Fibroblast of upper back skin (primary cell): ENCODE data around the gene PIK3R2.
"Not testable (repeated sequence)": the region's sequence is repeated elsewhere in the genome, so short reads cannot be mapped to it uniquely, and the experiment has no call there.

Experiments used
- DNase-seq: peaks from one replicate; pipeline ENCODE4 v3.0.0-alpha.2; 2013

The PIK3R2 gene

GRCh38 chr19:18205200-18205892, 52.4 kb downstream of the PIK3R2 start:
- DNase-seq, result peak; percentile 74

DNA sequence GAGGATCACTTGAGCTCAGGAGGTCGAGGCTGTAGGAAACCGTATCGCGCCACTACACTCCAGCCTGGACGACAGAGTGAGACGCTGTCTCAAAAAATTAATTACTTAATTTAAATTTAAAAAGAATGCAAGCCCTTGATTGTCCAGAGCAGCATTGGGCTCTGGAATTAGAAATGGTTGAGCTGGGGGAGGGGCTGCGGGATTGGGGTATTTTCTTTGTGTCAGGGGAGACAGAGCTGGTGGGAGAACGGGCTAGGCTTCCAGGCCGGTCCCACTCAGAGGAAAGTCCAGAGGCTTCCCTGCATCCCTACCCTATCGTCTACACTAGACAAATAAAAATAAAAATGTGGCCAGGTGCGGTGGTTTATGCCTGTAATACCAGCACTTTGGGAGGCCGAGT, 53.1 kb downstream of the PIK3R2 start:
- no peak for DNase-seq

DNA sequence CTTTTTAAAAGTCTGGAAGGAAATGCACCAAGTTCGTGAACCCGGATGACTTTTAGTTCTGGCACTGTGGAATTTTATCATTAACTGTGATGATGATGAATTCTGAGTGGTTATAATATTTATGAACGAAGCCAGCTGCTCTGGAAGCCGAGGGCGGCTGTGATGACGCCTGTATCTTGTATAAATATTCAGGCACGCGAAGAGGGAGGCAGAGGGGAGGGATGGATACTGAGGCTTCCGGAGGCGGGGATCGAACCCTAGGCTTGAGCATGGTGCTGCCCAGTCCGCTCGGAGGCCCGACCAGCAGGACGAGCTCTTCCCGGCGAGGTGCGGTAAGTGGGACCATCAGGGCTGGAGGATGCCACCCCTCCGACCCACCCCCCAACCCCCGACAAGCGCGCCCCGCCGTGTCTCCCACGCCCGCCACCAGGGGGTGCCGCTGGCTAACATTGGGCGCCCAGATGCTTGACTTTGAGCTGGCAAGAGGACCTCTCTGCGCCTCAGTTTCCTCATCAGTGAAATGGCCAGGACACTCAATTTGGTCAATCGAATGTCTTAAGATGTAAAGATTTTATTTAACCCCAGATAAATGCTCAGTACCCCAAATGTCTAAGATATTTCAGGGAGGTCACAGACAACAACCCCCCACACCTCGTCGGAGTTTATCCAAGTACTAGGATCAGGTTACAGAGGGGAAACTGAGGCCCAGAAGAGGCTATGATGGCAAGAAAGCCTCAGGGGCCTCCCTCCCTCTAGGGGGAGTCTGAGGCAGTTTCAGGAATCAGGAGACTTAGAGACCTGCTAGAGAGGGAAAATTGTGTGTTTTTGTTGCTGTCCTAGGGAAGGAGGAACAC, 55.4 kb downstream of the PIK3R2 start:
- DNase-seq, result peak; percentile 69

GRCh38 chr19:18209912-18210311, 56.9 kb downstream of the PIK3R2 start:
- not testable (repeated sequence) for DNase-seq

- no peak for DNase-seq
Observed at GRCh38 chr19:18211683-18212082, 58.7 kb downstream of the PIK3R2 start.

DNA sequence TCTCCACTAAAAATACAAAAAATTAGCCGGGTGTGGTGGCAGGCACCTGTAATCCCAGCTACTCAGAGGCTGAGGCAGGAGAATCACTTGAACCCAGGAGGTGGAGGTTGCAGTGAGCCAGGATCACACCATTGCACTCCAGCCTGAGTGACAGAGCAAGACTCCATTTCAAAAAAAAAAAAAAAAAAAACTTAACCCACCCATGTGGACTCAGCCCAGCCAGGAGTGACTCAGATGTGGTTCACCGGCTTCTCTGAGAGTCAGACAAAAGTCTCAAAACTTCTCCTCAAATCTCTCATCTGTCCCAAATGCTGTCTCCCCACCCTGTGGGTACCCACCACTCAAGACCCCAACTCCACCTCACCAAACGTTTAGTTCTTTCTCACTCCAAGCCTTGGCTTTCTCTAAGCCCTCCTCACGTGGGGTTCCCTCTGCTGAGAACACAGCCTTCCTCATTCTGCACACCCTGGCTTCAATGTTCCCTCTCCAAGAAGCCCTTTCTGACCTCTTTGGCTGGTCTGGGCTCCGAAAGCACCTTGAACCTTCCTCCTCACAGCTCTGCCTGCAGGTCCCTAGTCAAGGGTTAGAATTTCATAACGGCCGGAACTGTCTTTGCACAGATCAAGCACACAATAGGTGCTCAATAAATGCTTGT, 61.9 kb downstream of the PIK3R2 start:
- no peak for DNase-seq

GRCh38 chr19:18216789-18217188, 63.8 kb downstream of the PIK3R2 start:
- no peak for DNase-seq

DNA sequence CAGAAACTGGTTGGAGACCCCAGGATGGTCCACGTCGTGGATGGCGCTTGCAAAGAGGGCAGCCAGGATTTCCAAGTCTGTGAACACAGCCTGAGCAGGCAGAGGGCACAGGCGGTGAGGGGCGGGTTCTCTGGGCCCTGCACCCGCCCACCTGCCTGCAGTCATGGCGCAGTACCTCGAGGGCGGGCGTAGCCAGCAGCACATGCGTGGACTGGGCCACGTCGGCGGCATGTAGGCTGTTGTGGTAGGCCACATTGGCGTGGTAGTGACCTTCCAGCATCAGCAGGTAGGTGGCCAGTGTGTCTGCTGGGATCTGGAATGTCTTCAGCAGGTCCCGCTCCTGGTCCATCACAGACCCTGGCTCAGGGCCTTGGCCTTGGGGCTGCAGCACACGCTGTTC, 65.2 kb downstream of the PIK3R2 start:
- no peak for DNase-seq

DNA sequence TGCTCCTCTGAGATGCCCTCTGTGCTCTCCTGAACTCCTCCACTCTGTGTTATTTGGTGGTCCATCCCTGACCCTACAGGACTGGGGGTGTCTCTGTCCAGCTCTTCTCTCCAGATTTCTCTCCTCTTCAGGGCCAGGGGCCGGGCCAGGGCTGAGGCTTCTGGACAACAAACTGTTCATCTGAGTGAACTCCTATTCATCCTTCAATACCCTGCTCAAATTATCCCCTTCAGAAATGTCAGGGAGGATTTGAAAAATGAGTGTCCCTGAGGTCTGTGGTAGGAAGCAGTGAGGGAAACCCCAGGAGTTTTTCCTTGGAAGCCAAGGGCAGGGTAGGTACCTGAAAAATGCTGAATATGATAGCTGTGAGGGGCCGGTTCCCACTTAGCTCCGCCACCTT, 65.6 kb downstream of the PIK3R2 start:
- no peak for DNase-seq
